GM18907 (cell line): ENCODE measurements around the gene TERT.
"Not testable (repeated sequence)": the region's sequence is repeated elsewhere in the genome, so short reads cannot be mapped to it uniquely, and the experiment has no call there.

ENCODE experiments used
- ATAC-seq: cut with Tn5 transposase; IDR thresholded peaks from one replicate; pipeline ENCODE4 v1.9.1; 2021; ENCODE audit warnings: mild to moderate bottlenecking, moderate library complexity; ENCODE audit not compliant: unreplicated experiment

Gene TERT

DNA sequence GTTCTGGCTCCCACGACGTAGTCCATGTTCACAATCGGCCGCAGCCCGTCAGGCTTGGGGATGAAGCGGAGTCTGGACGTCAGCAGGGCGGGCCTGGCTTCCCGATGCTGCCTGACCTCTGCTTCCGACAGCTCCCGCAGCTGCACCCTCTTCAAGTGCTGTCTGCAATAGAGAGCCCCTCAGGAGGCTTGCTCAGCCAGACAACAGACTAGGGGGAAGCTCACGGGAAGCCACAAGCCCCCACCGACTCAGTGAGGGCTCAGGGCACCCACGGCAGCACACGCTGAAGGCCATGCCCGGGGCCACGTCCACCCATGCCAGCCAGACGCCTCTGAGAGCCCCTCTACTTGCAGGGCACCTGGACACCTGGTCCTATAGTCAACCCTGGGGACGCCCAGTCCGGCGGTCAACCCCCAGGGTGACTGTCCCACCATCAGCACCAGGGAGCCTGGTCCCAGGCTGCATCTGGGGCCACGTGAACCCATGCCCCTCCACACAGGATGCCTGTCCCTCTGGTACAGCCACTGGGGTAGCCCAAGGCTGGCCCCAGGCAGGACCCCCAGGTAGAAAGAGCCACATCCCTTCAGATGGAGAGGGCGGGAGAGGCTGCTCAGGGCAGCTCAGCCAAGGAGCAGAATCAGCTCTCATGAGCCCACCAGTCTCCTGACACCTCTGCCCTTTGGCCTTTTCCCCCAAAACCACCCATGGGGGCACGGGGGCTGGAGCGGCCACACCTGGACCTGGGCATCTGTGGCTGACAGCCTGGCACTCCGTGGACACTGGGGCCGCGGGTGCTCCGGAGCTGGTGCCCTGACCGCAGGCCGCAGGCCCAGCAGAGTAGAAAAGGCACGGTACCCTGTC is 14.5 kb downstream of the TERT start:
- ATAC-seq, result no peak

DNA sequence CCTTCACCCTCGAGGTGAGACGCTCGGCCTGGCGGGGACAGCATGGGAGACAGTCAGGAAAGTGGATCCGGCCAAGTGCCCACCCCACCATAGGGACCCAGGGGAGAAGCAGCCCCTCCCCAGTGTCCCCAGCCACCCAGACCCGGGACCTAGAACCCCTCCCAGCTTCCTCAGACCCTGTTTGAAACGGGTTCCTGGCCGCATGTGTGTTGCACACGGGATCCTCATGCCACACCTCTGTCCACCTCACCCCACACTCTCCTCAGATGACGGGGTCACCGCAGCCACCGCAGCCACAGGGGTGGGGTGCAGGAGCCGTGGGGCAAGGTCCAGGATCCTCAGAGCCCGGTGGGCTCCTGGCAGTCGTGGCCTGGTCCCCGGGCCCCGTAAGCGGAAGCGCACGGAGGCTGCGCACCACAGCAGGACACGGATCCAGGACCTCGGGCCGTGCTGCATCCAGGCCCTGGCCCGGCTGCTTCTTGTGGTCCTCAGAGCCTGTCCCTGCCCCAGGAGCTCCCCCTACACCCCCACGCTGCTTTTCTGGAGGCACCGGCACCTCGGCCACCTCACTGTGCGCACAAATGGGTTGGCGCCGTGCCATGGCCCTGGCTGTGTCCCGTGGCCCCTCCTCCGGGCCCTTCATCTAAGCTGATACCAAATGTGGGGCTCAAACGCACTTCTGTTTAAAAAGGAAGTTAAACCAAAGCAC is 15.3 kb downstream of the TERT start:
- no peak for ATAC-seq

DNA sequence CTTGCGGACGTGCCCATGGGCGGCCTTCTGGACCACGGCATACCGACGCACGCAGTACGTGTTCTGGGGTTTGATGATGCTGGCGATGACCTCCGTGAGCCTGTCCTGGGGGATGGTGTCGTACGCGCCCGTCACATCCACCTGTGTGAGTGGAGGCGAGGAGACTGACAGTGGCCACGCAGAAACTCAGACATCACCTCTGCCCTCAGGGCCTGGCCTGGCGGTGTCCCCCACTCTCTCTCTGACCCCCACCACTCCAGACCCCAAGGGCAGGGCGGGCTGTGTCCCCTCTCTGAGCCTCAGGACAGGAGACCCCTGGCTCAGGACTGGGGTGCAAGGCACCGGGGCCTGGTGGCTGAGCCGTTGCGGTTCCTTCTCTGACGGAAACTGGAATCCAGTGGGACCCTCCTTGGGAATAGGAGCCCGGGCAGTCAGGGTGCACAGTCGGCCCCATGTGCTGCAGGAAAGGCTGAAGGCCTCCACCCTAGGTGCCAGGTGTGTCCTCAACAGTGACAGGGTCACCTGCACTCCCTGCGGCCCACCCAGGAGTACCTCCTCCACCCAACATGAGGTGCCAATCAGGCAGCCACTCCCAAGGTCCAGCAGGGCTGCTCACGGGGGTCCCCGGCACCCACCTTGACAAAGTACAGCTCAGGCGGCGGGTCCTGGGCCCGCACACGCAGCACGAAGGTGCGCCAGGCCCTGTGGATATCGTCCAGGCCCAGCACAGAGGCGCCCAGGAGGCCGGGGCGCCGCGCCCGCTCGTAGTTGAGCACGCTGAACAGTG is 16.0 kb downstream of the TERT start:
- no peak for ATAC-seq

DNA sequence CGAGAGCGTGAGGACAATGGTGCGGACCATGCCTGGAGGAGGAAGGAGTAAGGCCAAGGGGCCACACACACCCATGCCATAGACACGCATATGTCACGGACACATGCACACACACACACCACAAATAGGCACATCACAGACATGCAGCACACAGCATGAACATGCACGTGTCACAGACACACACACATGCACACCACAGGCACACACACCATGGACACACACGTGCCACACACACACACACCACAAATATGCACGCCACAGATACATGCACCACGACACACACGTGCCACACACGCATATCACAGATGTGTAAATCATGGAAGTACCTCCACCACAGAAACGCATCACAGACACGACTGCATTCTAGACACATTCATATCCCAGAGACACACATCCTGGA is 16.7 kb downstream of the TERT start:
- no peak for ATAC-seq

DNA sequence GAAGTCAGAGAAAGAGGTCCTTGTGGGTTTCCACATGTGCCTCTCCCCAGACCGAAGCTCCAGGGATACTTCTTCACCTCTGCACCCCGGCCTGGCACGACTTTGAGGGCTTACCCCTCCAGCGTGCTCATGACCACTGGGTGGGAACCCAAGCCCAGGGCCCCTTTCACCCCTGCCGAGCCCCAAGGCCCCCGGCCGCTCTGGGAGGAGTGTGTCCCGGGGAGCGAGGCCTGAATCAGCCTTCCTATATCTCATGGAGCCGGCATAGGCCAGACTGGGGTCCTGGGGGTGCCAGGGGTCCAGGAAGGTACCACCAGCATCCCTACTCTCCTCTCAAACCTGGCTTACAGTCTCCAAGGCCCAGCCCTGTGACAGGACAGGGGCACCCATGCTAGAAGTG is 17.1 kb downstream of the TERT start:
- no peak for ATAC-seq

DNA sequence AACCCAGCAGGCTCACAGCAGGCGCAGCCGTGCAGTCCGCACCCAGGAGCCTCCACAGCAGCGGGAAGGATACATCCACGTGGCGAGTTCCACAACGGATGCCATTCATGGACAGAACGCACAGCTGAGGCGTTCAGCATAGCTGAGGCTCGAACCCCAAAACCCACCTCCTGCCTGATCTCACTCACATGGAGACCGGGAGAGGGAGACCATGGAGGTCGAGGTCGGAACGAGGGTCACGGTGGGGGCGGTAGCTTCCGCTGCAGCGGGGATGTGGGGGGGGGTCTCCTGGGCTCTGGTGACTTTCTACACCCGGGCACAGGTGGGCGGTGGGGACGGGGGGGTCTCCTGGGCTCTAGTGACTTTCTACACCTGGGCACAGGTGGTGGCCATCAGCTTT is 17.5 kb downstream of the TERT start:
- ATAC-seq, result no peak

DNA sequence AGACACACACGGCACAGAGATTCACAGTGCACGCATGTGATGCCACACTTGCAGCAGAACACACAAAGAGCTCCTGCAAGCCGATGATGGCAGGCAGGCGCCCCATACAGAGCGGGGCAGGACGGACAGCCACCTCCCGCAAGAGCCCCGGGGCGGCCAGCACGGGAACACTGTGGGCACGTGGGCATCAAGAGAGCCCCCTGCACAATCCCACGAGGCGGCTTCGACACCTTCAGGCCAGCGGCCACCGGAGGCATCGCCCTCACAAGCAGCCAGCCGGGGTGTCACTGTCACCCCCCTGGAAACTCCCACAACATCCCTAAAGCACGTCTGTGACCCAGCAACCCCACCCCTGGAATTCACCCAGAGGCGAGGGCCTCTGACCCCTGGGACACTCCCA is 17.9 kb downstream of the TERT start:
- ATAC-seq, result no peak

DNA sequence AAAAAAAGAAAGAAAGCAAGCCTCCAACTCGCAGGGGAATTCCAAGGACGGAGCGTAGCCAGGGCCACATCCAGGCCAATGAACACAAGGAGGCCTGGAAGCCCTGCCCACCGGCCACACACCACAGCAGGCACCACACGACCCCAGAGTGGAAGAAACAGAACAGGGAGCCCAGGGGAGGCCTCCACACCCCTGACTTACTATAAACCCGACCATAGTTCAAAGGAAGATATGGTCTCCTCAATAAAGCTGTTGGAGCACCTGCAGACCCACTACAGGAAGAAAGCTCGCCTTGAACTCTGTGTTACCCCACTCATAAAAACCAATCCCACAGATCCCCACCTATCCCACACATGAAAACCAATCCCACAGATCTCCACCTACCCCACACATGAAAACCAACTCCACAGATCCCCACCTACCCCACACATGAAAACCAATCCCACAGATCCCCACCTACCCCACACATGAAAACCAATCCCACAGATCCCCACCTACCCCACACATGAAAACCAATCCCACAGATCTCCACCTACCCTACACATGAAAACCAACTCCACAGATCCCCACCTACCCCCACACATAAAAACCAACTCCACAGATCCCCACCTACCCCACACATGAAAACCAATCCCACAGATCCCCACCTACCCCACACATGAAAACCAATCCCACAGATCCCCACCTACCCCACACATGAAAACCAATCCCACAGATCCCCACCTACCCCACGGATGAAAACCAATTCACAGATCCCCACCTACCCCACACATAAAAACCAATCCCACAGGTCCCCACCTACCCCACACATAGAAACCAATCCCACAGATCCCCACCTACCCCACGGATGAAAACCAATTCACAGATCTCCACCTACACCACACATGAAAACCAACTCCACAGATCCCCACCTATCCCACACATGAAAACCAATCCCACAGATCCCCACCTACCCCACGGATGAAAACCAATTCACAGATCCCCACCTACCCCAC is 19.2 kb downstream of the TERT start:
- ATAC-seq, result not testable (repeated sequence)

DNA sequence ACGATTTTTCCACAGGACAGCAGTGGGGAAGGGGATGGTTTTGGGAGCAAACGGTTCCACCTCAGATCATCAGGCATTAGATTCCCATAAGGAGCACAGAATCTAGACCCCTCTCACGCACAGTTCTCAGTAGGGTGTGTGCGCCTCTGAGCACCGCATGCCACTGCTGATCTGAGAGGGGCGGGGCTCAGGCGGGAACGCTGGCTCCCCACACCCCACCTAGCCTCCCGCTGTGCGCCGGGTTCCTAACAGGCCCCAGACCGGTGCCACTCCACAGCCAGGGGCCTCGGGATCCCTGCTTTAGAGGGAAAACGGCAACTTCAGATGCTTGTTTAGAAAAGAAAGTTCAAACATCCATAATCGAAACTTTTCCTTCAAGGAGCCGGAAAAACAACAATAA is 20.4 kb downstream of the TERT start:
- no peak for ATAC-seq

DNA sequence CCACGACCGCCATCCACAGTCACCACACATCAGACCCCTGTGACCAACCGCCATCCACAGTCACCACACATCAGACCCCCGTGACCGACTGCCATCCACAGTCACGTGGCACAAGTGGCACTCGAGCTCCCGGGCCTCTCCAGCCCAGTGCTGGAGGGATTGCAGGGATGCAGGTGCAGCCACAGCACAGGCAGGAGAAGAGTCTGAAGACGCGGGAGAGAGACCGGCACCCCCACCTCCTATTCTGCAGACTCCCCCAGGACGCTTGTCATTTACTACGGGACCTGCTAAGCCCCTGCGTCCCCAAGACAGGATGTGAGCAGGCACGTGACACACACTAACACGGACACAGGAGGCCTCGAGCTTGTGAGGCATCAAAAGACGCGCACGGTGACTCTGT is 21.1 kb downstream of the TERT start:
- ATAC-seq, result no peak

DNA sequence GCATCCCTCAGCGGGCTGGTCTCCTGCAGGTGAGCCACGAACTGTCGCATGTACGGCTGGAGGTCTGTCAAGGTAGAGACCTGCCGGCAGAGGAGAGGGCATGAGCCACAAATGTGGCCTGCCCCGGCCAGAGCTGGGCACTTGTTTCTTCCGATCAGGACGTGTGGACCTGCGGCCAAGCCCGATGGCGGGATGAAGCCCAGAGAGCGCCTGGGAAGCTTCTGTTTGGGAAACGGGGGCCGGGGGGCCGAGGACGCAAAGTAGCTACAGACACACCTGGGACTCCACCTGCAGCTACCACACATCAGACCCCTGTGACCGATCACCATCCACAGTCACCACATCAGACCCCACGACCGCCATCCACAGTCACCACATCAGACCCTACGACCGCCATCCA is 22.7 kb downstream of the TERT start:
- no peak for ATAC-seq

DNA sequence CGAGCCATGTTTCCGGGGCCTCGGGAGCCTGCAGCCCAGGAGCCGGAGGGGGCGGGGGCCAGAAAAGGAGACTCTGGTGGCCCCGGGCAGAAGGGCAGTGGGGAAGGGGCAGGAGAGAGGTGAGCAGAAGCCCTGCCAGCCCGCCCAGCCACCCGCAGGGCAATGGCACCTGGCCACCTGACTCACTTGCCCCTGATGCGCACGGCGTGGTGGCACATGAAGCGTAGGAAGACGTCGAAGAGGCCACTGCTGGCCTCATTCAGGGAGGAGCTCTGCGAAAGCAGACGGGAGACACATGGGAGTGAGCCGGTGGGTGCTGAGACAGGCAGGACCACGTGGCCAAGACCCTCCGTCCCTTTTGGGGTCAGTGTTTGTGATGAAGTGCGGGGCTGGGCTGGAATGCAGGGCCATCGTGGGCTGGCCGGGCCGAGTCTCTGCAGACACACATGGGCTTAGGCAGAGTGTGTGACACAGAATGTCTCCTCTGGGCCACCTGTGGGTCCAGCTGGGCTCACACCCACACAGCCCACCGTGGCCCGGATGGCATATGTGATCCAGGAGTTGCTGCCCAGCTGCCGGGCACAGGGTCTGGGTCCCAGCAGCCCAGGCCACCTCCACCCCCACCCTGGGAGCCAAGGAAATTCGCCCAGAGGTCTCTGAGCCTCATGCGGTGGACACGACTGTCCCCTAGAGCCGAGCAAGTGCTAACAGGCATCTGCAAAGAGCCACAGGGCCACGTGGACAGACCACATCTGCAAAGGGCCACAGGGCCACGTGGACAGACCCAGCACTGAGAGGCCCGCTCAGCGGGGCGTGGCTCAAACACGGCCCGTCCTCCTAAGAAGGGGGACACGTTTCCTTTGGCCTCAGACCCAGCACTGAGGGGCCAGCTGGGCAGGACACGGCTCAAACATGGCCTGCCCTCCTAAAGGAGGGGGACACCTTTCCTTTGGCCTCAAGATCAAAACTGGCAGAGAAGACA is 23.6 kb downstream of the TERT start:
- ATAC-seq, result no peak

DNA sequence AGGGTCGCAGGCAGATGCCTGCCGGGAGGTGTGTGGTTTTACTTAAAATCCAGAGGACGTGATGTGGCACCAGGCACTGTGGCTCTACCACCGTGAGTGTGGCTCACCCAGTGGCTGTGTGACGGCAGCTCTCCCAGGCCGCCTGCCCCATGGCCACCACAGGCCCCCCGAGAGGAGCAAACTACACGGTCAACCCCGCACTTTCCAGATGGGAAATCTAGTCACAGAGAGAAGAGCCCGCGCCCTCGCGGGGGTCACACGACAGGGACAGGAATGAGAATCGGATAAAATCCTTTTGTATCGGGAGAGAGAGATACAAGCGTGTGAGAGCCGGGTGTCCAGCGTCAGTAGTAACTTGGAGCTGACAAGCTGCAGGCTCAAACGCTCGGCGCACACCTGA is 24.4 kb downstream of the TERT start:
- no peak for ATAC-seq

DNA sequence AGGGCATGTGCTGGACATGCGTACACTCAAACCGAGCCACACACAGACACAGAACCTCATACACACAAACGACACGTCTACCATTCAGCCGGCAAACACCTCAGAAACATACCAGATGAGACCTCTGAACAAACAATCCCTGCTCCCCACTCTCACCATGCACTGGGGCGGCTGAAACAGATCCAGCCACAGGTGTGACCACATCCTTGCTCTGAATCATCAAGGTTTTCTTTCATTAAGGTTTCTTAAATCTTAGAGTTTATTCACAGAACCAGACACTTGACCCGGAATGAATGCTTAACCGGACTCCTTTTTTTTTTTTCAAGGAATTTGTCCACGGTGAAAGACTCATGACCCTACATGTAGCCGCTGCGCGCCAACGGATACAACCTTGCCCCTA is 26.2 kb downstream of the TERT start:
- no peak for ATAC-seq

DNA sequence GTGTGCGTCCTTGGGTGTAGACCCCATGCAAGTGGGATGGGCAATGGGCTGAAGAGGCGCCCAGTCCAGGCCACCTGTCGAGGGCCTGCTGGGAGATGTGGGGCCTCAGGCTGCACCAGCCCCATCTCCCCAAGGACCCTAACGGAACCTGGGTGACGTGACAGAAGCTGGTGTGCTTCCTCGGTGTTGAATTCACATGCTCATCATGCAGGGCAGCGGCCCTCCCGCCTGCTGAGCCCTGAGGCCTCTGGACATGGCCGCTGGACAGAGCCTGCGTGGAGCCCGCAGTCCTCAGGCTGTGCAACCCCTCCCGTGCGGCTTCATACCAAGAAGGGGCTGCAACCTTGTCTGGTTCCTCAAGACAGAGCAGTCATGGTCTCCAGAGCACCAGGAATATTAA is 26.8 kb downstream of the TERT start:
- no peak for ATAC-seq

DNA sequence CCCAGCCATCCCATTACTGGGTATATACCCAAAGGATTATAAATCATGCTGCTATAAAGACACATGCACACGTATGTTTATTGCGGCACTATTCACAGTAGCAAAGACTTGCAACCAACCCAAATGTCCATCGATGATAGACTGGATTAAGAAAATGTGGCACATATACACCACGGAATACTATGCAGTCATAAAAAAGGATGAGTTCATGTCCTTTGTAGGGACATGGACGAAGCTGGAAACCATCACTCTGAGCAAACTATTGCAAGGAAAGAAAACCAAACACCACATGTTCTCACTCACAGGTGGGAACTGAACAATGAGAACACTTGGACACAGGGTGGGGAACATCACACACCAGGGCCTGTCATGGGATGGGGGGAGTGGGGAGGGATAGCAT is 27.4 kb downstream of the TERT start:
- not testable (repeated sequence) for ATAC-seq

DNA sequence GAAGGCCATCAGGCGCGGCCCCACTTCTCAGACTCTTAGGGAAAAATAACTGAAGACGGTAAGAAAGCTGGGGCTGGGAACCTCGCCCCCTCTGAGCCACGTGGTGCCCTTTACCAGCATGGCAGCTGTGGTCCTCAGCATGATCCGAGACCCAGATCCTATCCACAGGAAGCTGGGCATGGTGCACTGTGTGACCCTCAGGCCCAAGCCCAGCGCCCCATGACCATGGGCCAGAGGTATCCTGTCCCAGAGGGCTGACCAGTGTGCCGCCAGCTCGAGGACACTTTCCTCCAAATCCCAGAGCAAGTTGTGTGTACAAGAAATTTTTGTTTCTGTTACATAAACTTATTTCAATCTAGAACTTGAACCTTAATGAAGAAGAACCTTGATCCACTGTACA is 28.1 kb downstream of the TERT start:
- ATAC-seq, result no peak

DNA sequence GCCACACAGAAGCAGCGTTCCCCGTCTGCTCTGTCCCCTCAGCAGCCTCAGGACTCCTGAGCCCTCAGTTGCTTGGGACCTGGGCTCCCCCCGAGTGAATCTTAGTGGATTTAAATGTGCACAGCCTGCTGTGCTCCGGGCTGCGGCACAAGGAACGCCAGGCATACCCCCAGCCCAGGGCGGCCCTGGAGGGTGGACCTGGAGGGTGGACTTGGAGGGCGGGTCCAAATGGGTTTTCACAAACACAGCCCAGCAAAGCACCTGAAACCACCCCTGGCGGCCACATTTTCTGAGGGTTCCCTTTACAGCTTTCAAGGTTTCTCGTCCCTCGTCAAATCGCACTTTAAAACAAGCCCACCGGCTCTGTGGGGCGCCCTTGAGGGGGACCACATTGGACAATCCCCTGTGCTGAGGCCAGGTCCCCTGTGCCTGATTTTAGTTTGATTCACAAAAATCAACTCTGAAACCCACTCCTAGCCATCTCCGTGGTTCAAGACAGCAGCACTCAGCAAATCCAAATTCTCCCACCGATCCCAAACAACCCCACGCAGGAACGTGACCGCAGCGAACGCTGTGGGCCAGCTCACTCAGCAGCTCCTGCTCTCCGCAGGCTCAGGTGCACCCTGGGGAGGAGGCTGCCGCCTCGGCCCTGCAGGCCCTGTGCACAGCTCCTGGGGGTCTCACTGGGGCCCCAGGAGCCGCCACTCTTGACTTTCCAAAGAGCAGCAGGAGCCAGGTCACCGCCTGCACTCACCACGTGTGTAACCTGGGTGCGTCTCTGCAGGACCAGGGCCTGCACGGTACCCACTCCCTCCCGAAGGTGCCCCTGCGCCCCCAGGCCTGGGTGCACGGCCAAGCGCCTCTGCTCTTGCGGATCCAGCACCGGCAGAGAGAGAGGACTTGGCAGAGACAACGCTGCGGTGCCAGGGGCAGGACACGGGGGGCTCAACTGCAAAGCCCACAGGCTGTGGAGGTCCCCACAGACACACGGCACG is 29.1 kb downstream of the TERT start:
- ATAC-seq, result no peak
